T-cell (primary cell): ENCODE measurements around the gene ABHD16A. TPM values are rescaled to one million over a fixed set of nuclear protein-coding genes. Genes with fewer than 3 reads are reported as not detected.
A peak's percentile ranks its signal among the peaks of the same experiment; 100 is the strongest.

Source experiments
- ATAC-seq, 4 experiments: fragments of 200-7000 bp in 3 of 4; fragments of 150-1000 bp in 1 of 4; cut with Tn5 transposase; replicated peaks in 1 of 4; 1 replicate in 3 of 4; 2 replicates in 1 of 4; pipeline ENCODE4 v1.10.0; 2021; ENCODE audit warnings: moderate library complexity in 3 of 4, mild to moderate bottlenecking in 2 of 4, moderate number of reproducible peaks in 1 of 4
- CTCF ChIA-PET, 2 donors: fragments of 300-600 bp; sonication (Branson Sonifier 250); formaldehyde crosslinking; loops; one replicate each; lab custom pipeline; 2022; ENCODE audit warnings: antibody characterized with exemption in 2 of 2; lab: Charles Lee
- POLR2A ChIA-PET, 2 donors: fragments of 300-600 bp; sonication (Branson Sonifier 250); formaldehyde crosslinking; loops; one replicate each; lab custom pipeline; 2022; ENCODE audit warnings: antibody characterized with exemption in 2 of 2; lab: Charles Lee
- DNase-seq, 35 experiments: peaks; one replicate each; pipeline versions ENCODE4 v3.0.0 to v3.0.0-alpha.2; 2013 to 2023
- H3K27ac ChIP-seq: one replicate; pipeline ENCODE4 v1.5.1; 2013; ENCODE audit warnings: low read length
- H3K27me3 ChIP-seq, 2 experiments: replicated peaks in 1 of 2; 1 replicate in 1 of 2; 2 replicates in 1 of 2; pipeline versions ENCODE4 v1.6.1 to v1.7.0; 2013; ENCODE audit warnings: low read length in 1 of 2, mixed read lengths in 1 of 2; ENCODE audit not compliant: control insufficient read depth in 2 of 2, insufficient read depth in 2 of 2; ENCODE audit errors: extremely low read depth in 1 of 2
- H3K36me3 ChIP-seq, 2 donors: 1 replicate in 1 of 2; 2 replicates in 1 of 2; pipeline versions ENCODE4 v1.6.1 to v1.7.0; 2013; ENCODE audit warnings: low read length in 1 of 2; ENCODE audit not compliant: control insufficient read depth in 2 of 2, insufficient read depth in 1 of 2; ENCODE audit errors: extremely low read depth in 1 of 2
- H3K4me1 ChIP-seq, 2 experiments: 1 replicate in 1 of 2; 2 replicates in 1 of 2; pipeline versions ENCODE4 v1.6.1 to v1.7.0; 2013; ENCODE audit warnings: low read length in 2 of 2, mixed read lengths in 1 of 2; ENCODE audit not compliant: insufficient read depth in 2 of 2, control insufficient read depth in 1 of 2; ENCODE audit errors: extremely low read depth in 1 of 2
- H3K4me3 ChIP-seq, 2 donors: 1 replicate in 1 of 2; 2 replicates in 1 of 2; pipeline versions ENCODE4 v1.5.1 to v1.7.0; 2013; ENCODE audit warnings: mild to moderate bottlenecking in 2 of 2, low read length in 1 of 2, moderate library complexity in 1 of 2; ENCODE audit not compliant: control insufficient read depth in 1 of 2; ENCODE audit errors: extremely low read depth in 1 of 2
- H3K9me3 ChIP-seq: 2 replicates; pipeline ENCODE4 v1.7.0; 2013
- H3K27ac Mint-ChIP-seq, 2 donors: one replicate each; pipeline ENCODE4 v1.8.0; 2020 to 2021; ENCODE audit warnings: mild to moderate bottlenecking in 2 of 2, mixed read lengths in 2 of 2
- H3K27me3 Mint-ChIP-seq, 2 donors: one replicate each; pipeline ENCODE4 v1.8.0; 2021 to 2022; ENCODE audit warnings: mixed read lengths in 2 of 2
- H3K36me3 Mint-ChIP-seq: one replicate; pipeline ENCODE4 v1.8.0; 2021; ENCODE audit warnings: mixed read lengths
- H3K4me1 Mint-ChIP-seq, 3 donors: one replicate each; pipeline ENCODE4 v1.8.0; 2020 to 2022; ENCODE audit warnings: mixed read lengths in 3 of 3, mild to moderate bottlenecking in 1 of 3
- H3K4me3 Mint-ChIP-seq, 3 donors: one replicate each; pipeline ENCODE4 v1.8.0; 2020 to 2022; ENCODE audit warnings: mild to moderate bottlenecking in 3 of 3, mixed read lengths in 3 of 3, moderate library complexity in 3 of 3
- H3K9me3 Mint-ChIP-seq, 3 donors: one replicate each; pipeline ENCODE4 v1.8.0; 2020 to 2022; ENCODE audit warnings: mixed read lengths in 3 of 3
- WGBS: methylation state at CpG from one replicate; pipeline ENCODE4 v1.1.5; 2013; ENCODE audit warnings: missing lambda C conversion rate; ENCODE audit not compliant: insufficient coverage; 5-methylcytosine and 5-hydroxymethylcytosine counted together
- total RNA-seq, 35 experiments: library from RNA in 6 of 35; stranded (reverse) in 6 of 35; fragments of 120-200 nt in 1 of 35; gene quantifications; one replicate each; pipeline versions ENCODE4 v1.2.1 to v1.2.4 and lab custom pipeline; 2013 to 2026

The ABHD16A gene
- total RNA-seq, 5 donors from 2014 or later (not counting 1 experiment from before 2014, with no cell fraction given): 58.2 to 74.4 (median 61.2) TPM

DNA sequence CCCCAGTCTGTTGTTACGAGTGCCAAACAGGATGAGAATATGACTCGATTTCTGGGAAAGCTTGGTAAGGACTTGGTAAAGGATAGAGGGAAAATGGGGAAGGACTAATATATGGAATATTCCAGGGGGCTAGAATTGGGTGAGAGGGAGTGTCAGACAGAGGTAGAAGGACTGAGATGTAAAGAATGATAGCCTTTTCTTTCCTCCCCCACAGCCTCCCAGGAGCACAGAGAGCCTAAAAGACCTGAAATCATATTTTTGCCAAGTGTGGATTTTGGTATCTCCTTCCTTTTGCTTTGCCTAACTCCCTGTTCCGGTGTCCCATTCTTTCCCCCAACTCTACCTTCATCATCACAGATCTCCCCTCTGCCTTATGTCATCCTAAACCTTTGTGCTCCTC, 39.8 kb upstream of the ABHD16A start:
- Mint-ChIP-seq H3K27ac (no peak overlapping the region), H3K9me3 (no peaks in the 10 kb centered on the region), H3K4me3 (no peak overlapping the region), H3K36me3 (peaks cover 13% of the 10 kb centered on the region), H3K4me1 (peaks cover 26 to 33% (median 29%) of the 10 kb centered on the region in 3 donors), H3K27me3 (no peaks in the 10 kb centered on the region)
- no peak overlapping the region for H3K4me3 ChIP-seq
- no peaks in the 10 kb centered on the region for H3K27me3 ChIP-seq
- H3K36me3 ChIP-seq: peaks cover 0 to 3% of the 10 kb centered on the region in 2 donors
- ATAC-seq: no peak
- ChIA-PET POLR2A (no interaction called here), CTCF (interaction anchor here in 1 of 2 donors (0.5 kb wide), 1 partner anchor 89 kb away, joined by 6 read pairs; no protein-coding TSS in a partner anchor)
- H3K4me1 ChIP-seq: peaks cover 16 to 29% of the 10 kb centered on the region in 2 experiments
- no peak overlapping the region for H3K27ac ChIP-seq
- 94% methylated on average over 3 of the region's 3 CpGs for WGBS
- H3K9me3 ChIP-seq: no peaks in the 10 kb centered on the region
- no peak for DNase-seq

GRCh38 chr6:31741815-31742214, 38.7 kb upstream of the ABHD16A start:
- Histone ChIP-seq H3K4me1 (peaks cover 24 to 40% of the 10 kb centered on the region in 2 experiments), H3K4me3 (no peak overlapping the region), H3K9me3 (no peaks in the 10 kb centered on the region), H3K27ac (no peak overlapping the region), H3K27me3 (no peaks in the 10 kb centered on the region), H3K36me3 (no peaks in the 10 kb centered on the region)
- no peaks in the 10 kb centered on the region for H3K27me3 Mint-ChIP-seq
- ATAC-seq: no peak
- H3K4me3 Mint-ChIP-seq: peak overlapping the region in 2 of 3 donors; percentile 25 to 92
- 100% methylated on average over 2 of the region's 2 CpGs for WGBS
- CTCF ChIA-PET: no interaction called here
- no peak overlapping the region for H3K27ac Mint-ChIP-seq
- H3K4me1 Mint-ChIP-seq: peaks cover 37 to 44% (median 40%) of the 10 kb centered on the region in 3 donors
- peaks cover 13% of the 10 kb centered on the region for H3K36me3 Mint-ChIP-seq
- POLR2A ChIA-PET: interaction anchor here (0.6 to 0.7 kb wide), 4 partner anchors 12 to 117 kb away, joined by 3 to 6 read pairs (median 4); partner anchors contain the start of genes HSPA1B (in 1 of the 2) and LY6G6C (in 1 of the 2)
- H3K9me3 Mint-ChIP-seq: no peaks in the 10 kb centered on the region
- DNase-seq: no peak

GRCh38 chr6:31740397-31741223, 37.5 kb upstream of the ABHD16A start:
- ATAC-seq (no peak), DNase-seq (no peak)
- POLR2A ChIA-PET: no interaction called here

GRCh38 chr6:31739639-31740396, 36.7 kb upstream of the ABHD16A start, which contains the start of gene MSH5:
MSH5 (plus strand) TSS chr6:31740005; CDS start chr6:31740467, 462 bp downstream.
- no peaks in the 10 kb centered on the region for H3K9me3 ChIP-seq
- peaks cover 56 to 62% (median 60%) of the 10 kb centered on the region in 3 donors for H3K4me1 Mint-ChIP-seq
- H3K4me3 Mint-ChIP-seq: peak within 1 kb of the TSS; percentile 85 to 95 (median 92)
- H3K9me3 Mint-ChIP-seq: no peaks in the 10 kb centered on the region
- under 1% methylated on average over 47 of the region's 58 CpGs for WGBS
- ATAC-seq: peak; percentile 89 to 93 (median 92)
- no peaks in the 10 kb centered on the region for H3K27me3 Mint-ChIP-seq
- POLR2A ChIA-PET: interaction anchor here (0.5 to 0.6 kb wide), 3 partner anchors 44 to 123 kb away, joined by 3 to 5 read pairs (median 3); no protein-coding TSS in a partner anchor
- peak within 1 kb of the TSS; percentile 88 to 95 for H3K27ac Mint-ChIP-seq
- peak within 1 kb of the TSS; percentile 81 for H3K27ac ChIP-seq
- peak within 1 kb of the TSS; percentile 82 to 92 for H3K4me3 ChIP-seq
- no peaks in the 10 kb centered on the region for H3K36me3 ChIP-seq
- peaks cover 13% of the 10 kb centered on the region for H3K36me3 Mint-ChIP-seq
- no peaks in the 10 kb centered on the region for H3K27me3 ChIP-seq
- CTCF ChIA-PET: interaction anchor here (0.5 to 3.1 kb wide), 11 partner anchors 9 to 191 kb away, joined by 3 to 18 read pairs (median 4); partner anchors contain the start of genes DDAH2 (in 1 of the 2), EHMT2 (in 1 of the 2), NEU1 (in 1 of the 2) and VARS1 (in 1 of the 2)
- peak; percentile 81 to 96 (median 92) for DNase-seq
- peaks cover 39 to 53% of the 10 kb centered on the region in 2 experiments for H3K4me1 ChIP-seq

More at GRCh38 chr6:31740397-31741223, 37.5 kb upstream of the ABHD16A start:
- peaks cover 36 to 51% of the 10 kb centered on the region in 2 experiments for H3K4me1 ChIP-seq
- Mint-ChIP-seq H3K4me3 (peak overlapping the region; percentile 85 to 92 (median 92)), H3K9me3 (no peaks in the 10 kb centered on the region), H3K27me3 (no peaks in the 10 kb centered on the region), H3K27ac (peak overlapping the region; percentile 53 to 88), H3K36me3 (peaks cover 13% of the 10 kb centered on the region), H3K4me1 (peaks cover 48 to 56% (median 52%) of the 10 kb centered on the region in 3 donors)
- H3K27me3 ChIP-seq: no peaks in the 10 kb centered on the region
- CTCF ChIA-PET: interaction anchor here (0.5 to 3.1 kb wide), 8 partner anchors 10 to 192 kb away, joined by 3 to 18 read pairs (median 4); partner anchors contain the start of genes DDAH2 (in 1 of the 2) and NEU1 (in 1 of the 2)
- peak overlapping the region; percentile 82 to 92 for H3K4me3 ChIP-seq
- no peaks in the 10 kb centered on the region for H3K36me3 ChIP-seq
- 12% methylated on average over 23 of the region's 29 CpGs for WGBS
- peak overlapping the region; percentile 19 for H3K27ac ChIP-seq
- H3K9me3 ChIP-seq: no peaks in the 10 kb centered on the region

DNA sequence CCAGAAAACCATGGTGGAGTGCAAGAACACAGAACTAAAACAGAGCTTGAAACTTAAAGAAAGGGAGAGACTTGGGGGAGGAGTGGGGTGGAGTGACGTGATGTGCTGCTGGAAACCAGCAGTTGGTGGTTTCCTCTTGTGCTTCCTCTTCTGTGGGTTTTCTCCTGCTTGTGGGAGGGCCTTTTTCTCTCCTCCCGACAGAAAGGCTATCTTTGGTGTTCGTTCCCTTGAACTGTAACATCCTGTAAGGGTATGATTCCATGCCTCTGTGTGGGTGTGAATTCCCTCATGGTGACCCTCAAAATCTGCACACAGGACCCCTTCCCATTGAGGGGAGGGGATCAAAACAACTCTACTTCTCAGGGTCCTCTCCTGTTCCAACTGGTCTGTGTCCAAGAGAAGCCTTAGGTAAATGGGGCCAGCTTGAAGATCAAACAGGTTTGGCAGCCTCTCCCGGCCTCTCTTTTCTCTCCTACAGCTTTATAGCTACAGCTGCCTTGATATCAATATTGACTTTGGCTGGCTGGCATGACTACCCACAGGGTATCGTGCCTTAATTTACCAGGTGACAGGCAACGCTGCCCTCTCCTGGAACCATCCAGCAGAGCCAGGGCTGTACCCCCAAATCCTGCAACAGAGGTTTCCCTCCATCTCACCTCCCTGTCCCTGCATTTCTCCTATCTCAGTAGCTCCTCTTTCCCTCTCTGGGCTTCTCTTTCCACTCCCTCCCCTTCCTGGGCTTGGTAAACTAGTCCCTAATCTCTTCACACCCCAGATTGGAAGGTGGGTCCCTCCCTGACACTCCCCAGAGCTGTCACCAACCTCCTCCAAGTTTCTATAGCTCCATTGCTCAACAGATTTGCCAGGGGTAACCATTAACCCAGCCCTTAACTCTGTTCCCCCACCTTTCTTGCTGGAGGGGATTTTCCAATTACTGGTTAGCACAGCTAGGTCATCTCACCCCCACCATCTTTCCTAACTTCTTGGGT, 35.2 kb upstream of the ABHD16A start:
- Mint-ChIP-seq H3K4me3 (peak overlapping the region; percentile 91 to 95 (median 92)), H3K4me1 (peaks cover 70 to 78% (median 75%) of the 10 kb centered on the region in 3 donors), H3K9me3 (no peaks in the 10 kb centered on the region), H3K36me3 (peaks cover 17% of the 10 kb centered on the region), H3K27me3 (no peaks in the 10 kb centered on the region), H3K27ac (peak overlapping the region; percentile 73 to 95)
- H3K27ac ChIP-seq: peak overlapping the region; percentile 81
- ATAC-seq (peak; percentile 23 to 55 (median 34)), DNase-seq (peak in 34 of 35 experiments; percentile 36 to 89 (median 64))
- peaks cover 4 to 11% of the 10 kb centered on the region in 2 donors for H3K36me3 ChIP-seq
- peaks cover 45 to 68% of the 10 kb centered on the region in 2 experiments for H3K4me1 ChIP-seq
- 0% methylated on average over 3 of the region's 6 CpGs for WGBS
- ChIA-PET CTCF (interaction anchor here (0.6 to 3.1 kb wide), 12 partner anchors 9 to 164 kb away, joined by 3 to 18 read pairs (median 6); partner anchors contain the start of genes DDAH2 (in 1 of the 2), HSPA1B (in 1 of the 2), LSM2 (in 1 of the 2) and NEU1 (in 1 of the 2)), POLR2A (interaction anchor here in 1 of 2 donors (0.5 to 1.4 kb wide), 5 partner anchors 35 to 391 kb away, joined by 3 to 4 read pairs (median 3); partner anchors contain the start of gene ABHD16A)
- peak overlapping the region; percentile 14 to 60 for H3K4me3 ChIP-seq
- H3K9me3 ChIP-seq: no peaks in the 10 kb centered on the region
- no peaks in the 10 kb centered on the region for H3K27me3 ChIP-seq
